HG03039 (cell line): ENCODE measurements around the gene CHERP.
A peak's percentile ranks its signal among the peaks of the same experiment; 100 is the strongest.
"Not testable (repeated sequence)": the region's sequence is repeated elsewhere in the genome, so short reads cannot be mapped to it uniquely, and the experiment has no call there.

Experiments
- ATAC-seq: cut with Tn5 transposase; IDR thresholded peaks from one replicate; pipeline ENCODE4 v1.9.1; 2021; ENCODE audit warnings: mild to moderate bottlenecking, moderate library complexity; ENCODE audit not compliant: unreplicated experiment

The CHERP gene

DNA sequence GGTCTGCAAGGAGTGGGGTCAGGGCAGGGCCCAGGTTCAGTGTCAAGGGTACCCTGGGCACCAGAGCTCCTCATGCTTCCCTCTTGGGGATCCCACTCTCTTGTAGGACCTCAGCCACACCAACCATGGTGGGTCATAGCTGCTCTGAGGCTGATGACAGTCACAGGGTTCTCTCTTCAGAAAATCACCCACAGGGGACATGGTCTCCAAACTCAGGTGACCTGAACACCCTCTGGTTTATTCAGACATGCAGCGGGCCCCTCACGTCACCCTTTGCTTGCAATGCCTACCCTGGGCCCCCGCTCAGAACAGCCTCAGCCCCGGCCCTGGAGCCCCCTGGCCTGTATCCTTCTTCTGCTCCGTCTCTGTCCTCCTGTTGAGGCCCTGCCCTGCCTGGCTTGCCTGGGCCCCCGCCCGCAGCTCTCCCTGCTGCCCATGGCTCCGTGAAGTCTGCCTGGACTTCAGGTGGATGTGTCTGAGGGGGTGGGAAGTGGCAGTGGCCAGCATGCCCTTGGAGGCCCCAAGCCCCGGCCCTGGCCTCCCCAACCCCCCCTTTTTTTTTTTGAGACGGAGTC lies 20.4 kb downstream of the CHERP start:
- ATAC-seq, result no peak

DNA sequence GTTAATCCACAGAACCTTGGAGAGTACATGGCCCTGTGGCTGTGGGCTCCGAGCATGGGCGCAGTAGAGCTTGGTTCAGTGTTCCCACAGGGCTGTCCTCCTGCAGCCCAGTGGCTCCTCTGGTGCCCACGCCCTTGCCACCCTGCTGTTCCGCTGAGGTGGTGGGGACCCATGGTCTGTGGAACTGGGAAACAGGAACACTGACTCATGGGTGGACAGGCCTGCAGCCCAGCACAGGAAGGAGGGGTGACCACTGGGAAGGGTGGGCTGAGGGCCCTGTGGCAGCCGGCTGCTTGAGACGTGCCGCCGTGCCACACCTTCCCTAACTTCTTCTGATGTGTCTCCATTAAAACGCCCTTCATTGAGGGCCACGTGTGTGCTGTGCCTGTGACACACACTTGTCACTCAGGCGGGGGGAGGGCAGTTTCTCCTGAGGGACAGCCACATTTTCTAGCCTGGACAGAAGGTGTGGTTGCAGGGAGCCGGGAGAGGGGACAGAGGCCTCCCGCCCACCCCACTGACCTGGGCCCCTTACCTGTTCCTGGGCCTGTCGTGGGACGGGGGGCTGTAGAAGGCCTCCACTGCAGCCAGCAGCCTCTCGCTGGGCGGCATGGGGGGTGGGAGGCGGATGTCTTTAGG lies 21.1 kb downstream of the CHERP start:
- ATAC-seq, result no peak

DNA sequence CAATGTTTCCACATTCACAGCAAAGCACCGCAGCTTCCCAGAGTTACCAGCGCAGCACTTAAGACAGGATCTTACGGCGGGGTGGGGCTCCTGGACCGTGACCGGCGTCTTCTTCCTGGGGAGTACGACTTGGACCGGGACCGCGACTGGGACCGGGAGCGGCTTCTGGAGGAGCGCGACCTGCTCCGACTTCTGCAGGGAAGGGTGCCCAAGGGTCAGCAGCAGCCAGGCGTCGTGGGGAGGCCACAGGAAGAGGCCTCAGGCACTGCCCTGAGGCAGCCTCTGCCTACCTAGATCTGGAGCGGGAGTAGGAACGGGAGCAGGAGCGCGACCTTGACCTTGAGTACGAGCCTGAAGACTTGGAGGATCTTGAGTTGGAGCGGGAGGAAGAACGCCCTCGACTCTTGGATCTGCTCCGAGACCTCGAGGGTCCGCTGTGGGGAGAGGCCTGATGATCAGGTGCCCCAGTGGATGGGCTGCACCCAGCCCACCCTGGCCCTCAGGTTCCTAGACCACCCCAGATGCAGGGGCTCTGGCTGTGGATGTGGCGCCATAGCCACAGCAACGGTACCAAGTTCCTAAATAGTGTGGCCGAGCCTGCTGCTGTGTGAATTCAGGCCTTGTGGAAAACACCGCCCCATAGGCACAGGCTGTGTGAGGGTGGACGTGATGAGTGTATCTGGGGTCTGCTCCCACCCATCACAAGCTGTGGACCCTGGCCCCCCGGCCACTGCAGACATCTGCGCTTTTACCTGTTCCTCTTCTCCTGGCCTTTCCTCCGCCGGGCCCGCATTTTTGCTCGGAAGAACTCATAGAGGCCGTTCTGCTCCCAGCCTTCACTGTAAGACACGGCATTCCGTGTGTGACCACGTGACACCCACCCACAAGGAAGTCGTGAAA lies 21.9 kb downstream of the CHERP start:
- no peak for ATAC-seq

DNA sequence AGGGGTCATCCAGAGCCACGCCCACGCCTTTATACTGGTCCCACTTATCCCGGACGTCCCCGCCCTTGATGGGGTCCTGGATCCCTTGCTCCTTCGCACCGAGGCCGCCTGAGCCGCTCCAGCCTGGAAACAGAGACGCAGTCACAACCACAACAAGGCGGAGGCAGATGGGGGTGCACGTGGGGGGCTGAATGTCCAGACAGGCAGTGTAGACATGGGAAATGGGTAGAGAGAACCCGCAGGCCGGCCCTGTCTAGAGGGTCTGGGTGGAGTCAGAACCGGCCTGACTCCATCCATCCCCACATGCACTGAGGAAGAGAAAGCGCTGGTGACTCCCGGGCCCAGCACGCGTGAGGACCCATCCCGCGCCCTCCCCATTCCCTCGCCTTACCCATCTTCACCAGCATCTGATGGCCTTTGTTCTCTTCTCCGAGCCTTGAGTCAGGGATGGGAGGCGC lies 23.0 kb downstream of the CHERP start:
- ATAC-seq, result no peak

DNA sequence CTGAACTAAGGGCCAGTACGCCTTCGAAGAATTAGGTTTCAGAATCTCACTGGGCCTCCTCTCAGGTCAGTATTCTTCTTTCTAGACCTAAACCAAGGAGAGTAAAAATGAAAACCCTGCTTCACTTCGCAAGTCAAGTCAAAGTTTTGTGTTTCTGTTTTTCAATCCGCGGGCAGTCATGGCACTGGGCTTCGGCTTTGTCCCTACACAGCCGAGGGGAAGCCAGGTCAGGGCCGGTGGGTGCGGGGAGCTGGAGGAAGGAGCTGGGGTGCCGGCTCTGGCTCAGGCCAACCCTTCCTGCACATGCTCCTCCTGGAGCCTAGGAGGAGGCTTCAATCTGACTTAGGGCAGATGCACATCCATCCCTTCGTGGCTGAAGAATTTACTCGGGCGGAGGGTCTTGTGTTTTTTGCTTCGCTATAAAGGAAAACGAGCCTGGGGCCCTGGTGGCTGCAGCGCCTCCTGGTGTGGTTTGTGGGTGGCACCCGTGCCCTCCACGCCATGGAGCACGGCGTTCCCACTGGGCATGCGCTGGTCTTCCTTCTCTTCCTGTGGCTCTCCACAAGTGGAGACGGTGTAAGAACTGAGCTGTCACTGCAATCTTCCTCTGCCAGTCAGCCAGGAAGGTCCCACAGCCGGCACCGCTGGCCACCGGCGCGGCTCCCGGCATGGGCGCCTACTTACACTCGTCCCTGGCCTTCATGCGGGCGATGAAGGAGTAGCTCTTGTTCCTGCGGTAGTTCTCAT lies 23.6 kb downstream of the CHERP start:
- no peak for ATAC-seq

DNA sequence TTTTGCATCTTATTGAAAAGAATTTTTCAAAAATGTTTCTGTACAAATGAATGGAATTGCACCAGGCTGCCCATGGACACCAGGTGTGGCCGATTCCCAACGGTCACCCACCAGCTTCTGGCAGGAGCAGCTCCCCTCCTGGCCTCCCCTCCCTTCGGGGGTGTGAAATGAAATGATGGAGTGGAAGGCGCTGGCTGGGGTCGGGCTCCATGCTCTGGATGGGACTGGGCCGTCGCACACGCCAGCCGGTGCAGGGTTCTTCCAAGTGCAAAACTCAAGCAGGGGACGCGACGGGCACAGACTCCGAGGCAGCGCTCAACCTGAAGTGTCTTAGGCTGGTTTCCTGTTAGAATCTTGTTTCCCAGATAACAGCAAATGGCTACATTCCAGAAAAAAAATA lies 24.2 kb downstream of the CHERP start:
- ATAC-seq, result no peak

DNA sequence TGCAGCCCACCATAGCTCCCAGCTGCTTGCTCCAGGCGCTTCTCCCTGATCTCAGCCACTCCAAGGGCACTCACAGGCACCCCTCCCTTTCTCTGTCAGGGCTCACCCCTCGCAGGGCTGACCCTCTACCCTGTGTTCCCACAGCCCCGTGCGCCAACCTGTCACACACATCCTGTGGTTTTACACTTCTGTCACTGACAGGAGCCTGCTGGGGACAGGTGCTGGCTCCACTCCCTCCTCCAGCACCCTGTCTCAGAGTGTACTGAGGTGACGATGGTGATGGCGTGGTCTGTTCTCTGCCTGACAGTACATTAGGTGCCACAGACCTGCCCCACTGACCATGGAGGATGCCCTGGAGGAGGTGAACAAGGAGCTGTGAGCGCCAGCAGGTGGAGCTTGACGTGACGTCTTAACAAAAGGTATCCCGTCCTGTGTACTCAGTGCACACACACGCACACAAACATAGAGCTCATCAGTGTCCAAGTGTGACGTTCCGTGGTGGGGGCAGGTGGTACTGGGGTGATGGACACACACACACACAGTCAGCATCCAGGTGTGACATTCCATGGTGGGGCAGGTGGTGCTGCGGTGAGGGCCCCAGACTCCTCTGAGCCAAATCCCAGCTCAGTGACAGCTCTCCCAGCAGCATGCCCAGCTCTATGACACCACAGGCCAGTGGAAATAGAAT lies 25.2 kb downstream of the CHERP start:
- ATAC-seq, result no peak

DNA sequence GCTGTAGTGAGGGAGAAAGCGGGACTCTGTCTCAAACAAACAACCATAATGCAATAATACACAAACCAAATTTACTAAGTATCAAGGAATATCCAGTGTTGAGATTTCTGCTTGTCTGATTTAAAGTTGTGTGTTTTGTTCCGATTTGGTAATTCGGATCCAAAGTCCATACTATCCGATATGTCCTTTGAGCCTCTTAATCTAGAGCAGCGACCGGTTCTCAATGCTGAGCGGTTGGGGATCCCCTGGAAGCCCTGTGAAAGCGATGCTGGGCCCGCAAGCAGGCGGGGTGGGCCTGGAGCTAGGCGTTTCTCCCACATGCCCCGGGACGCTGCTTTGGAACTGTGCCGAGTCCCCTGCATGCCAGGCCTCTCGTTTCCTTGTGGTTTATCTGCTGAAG lies 25.9 kb downstream of the CHERP start:
- no peak for ATAC-seq

DNA sequence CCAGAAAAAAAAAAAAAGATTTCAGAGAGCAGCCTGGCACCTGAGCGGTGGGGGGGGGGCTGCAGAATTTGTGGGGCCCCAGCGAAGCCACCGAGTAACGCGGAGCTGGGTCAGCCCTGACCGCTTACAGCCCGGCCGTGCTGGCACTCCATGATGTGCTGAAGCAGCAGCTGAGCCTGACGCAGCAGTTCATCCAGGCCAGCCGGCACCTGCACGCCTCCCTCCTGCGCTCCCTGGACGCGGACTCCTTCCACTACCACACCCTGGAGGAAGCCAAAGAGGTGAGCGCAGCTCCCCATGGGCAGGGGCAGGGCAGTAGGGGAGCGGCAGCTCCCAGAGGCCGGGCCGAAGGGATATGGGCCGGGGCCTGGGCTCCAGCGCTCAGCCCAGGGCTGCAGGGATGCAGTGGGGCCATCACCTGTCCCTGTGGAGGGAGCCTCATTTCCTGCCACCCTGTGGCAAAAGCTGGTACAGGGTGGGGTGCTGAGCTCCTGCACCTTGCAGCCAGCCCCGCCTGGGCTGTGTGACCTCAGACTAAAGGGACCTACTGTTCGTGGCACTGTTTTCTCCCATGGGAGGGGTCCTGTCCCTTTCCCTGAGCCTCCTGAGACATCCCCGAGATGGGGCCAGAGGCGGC lies 27.7 kb downstream of the CHERP start:
- no peak for ATAC-seq

DNA sequence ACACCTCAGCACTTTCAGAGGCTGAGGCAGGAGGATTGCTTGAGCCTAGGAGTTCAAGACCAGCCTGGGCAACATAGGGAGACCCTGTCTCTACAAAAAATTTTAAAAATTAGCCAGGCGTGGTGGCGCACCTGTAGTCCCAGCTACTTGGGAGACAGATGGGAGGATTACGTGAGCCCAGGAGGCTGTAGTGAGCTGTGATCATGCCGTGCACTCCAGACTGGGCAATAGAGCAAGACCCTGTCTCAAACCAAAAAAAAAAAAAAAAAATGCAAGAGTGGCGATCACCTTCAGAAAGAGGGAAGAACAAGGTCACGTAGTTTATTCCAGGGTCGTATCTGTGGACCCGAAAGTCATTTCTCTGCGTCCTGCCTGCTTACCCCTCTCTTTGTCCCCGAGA lies 29.6 kb downstream of the CHERP start:
- ATAC-seq, result not testable (repeated sequence)

DNA sequence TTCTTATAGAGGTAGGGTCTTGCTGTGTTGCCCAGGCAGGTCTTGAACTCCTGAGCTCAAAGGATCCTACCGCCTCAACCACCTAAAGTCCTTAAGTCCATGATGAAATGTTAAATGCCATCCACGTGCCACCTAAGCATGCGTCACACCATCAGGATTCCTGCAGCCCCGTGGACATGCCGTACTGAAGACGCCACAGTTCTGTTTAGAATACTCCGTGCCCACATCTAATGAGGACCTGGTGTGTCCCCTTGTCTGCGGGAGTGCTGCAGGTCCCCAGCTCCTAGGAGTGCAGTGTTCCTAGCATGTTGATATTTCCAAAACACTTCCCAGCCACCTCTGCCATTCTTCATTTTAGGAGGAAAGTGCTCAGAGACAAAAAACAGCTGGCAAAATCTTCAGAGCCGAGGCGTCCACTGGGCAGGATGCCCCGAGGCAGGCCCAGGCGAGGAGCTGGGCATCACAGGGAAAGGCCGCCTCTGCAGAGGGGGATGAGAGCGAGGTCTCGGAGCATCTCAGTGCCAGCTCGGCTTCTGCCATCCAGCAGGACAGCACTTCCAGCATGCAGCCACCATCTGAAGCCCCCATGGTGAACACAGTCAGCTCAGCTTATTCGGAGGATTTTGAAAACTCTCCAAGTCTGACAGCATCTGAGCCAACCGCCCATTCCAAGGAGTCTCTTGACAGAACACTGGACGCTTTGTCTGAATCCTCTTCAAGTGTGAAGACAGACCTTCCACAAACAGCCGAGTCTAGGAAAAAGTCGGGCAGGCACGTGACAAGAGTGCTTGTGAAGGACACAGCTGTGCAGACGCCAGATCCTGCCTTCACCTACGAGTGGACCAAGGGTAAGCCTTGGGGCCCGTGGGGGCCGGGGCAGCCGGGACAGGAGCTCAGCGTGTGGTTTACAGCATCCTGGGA lies 32.8 kb downstream of the CHERP start:
- no peak for ATAC-seq

DNA sequence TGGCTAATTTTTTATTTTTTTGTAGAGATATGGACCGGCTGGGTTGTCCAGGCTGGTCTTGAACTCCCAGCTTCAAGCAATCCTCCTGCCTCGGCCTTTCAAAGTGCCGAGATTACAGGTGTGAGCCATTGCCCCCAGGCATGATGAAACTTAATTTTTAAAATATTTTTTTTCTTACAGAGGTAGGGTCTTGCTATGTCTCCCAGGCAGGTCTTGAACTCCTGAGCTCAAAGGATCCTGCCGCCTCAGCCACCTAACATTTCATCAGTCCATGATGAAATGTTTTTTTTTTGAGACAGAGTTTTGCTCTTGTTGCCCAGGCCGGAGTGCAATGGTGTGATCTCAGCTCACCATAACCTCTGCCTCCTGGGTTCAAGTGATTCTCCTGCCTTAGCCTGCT lies 33.7 kb downstream of the CHERP start:
- no peak for ATAC-seq

DNA sequence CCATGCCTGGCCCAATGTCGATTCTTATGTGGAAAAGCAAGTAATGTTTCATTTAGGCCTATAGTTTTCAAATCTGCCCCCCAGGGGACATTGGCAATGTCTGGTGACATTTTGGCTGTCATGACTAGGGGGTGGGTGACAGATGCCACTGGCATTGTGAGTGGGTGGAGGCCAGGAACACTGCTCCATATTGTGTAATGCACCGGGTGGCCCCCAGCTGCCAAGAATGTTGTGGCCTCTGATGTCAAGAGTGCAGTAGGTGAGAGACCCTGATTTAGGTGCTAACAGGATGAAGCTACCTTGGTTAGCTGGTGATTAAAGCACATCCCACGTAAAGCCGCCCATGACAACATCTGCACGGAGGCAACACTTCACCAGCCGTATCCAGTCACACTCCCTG lies 35.3 kb downstream of the CHERP start:
- ATAC-seq, result no peak

DNA sequence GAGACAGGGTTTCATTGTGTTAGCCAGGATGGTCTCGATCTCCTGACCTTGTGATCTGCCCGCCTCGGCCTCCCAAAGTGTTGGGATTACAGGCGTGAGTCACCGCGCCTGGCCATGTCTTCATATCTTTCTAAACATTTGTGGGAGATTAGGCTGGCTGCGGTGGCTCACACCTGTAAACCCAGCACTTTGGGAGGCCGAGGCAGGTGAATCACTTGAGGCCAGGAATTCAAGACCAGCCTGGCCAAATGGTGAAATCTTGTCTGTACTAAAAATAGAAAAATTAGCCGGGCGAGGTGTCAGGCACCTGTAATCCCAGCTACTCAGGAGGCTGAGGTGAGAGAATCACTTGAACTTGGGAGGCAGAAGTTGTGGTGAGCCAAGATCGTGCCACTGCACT lies 36.1 kb downstream of the CHERP start:
- ATAC-seq, result not testable (repeated sequence)

DNA sequence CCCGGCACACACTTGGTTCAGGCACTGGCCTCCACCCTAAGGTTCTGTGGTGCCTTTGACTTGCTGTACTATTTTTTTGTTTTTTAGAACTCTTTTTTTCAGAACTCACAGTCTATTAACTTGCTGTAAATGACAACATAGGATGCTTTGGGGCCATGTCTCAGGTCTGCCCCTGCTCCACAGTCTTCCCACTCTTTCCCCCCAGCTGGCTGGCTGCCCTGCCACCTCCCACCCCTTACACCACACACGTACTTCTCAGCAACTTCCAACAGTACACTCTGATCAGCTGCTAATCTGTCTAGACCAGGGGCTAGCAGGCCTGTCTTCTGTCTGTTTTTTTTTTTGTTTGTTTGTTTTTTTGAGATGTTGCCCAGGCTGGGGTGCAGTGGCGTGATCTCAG lies 38.0 kb downstream of the CHERP start:
- ATAC-seq, result no peak

DNA sequence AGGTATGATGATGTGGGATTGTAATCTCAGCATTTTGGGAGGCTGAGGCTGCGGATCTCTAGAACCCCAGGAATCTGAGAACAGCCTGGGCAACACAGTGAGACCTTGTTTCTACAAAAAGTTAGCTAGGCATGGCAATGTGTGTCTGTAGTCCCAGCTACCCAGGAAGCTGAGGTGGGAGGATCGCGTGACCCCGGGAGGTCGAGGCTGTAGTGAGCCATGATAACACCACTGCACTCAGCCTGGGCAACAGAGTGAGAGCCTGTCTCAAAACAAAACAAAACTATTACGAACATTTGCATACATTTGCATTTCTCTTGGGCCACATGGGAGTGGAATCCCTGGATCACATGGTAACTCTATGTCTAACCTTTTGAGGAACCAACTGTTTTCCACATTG lies 44.4 kb downstream of the CHERP start:
- ATAC-seq, result no peak

DNA sequence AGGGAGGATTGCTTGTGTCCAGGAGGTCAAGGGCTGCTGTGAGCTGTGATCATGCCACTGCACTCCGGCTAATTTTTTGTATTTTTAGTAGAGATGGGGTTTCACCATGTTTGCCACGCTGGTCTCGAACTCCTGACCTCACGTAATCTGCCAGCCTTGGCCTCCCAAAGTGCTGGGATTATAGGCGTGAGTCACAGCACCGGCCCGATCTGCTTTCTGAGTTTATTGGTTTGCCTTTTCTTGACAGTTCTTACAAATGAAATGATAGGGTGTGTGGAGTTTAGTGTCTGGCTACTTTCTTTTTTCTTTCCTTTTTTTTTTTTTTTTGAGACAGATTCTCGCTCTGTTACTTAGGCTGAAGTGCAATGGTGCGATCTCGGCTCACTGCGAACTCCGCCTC lies 45.2 kb downstream of the CHERP start:
- ATAC-seq, result no peak

DNA sequence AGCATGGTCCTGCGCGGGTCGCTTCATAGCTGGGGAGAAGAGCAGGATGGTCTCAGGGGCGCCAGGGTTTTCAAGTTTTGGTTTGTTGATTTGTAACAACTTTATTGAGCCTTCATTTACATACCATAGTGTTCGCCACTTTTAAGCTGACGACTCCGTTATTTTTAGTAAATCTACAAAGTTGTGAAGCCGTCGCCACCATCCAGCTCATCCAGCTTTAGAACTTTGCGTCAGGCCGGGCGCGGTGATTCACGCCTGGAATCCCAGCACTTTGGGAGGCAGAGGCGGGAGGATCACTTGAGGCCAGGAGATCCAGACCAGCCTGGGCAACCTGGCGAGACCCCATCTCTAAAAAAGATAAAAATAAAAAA lies 45.6 kb downstream of the CHERP start:
- no peak for ATAC-seq

DNA sequence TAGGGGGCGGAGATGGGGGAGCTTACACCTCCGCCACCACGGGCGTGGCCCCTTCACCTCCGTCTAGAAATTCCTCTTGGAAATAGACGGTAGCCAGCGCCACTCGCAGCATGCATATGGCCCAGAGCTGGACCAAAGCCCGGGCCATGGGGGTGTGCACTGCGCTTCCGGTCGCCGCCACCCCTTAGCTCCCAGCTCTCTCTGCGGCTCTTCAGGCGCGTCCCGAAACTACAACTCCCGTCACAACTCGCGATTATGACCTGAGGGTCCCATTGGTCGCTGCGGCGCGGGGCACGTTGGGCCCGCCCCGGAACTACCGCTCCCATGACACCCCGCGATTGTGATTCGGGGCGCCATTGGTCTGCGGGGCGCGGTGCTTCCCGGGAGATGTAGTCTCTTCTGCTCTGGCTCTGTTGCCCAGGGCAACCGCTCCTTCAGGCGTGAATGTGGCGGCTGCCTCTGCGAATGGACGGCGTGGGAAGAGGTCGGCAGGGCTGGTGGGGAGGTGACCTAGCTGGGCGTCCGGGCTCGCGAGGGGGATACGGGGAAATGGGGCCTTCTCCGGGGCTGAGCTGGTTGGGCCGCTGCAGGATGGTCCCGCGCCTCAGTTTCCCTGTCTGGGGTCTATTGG lies 46.1 kb downstream of the CHERP start, which contains the start of the genes C19orf44 and CALR3:
C19orf44 (plus strand) TSS at position 413 of the 631 bp plus-strand sequence. CDS start 4,399 bp downstream, outside the sequence.
CALR3 (minus strand) TSS at position 186 of the 631 bp plus-strand sequence; CDS start at position 148, 38 bp downstream.
- peak; percentile 92 for ATAC-seq
